Osteocyte (in vitro differentiated cells): ENCODE data around the gene ASTN2. TPM values are rescaled to one million over a fixed set of nuclear protein-coding genes. Genes with fewer than 3 reads are reported as not detected.

Source experiments
- DNase-seq: peaks from one replicate; pipeline ENCODE4 v3.0.0; 2021; ENCODE audit warnings: mixed read lengths; ENCODE audit not compliant: unreplicated experiment; ENCODE audit errors: extremely low spot score
- H3K27ac Mint-ChIP-seq: one replicate; pipeline ENCODE4 v1.8.0; 2021; ENCODE audit warnings: mild to moderate bottlenecking, mixed read lengths; ENCODE audit not compliant: unreplicated experiment
- H3K27me3 Mint-ChIP-seq: one replicate; pipeline ENCODE4 v1.8.0; 2021; ENCODE audit warnings: mixed read lengths; ENCODE audit not compliant: unreplicated experiment
- H3K36me3 Mint-ChIP-seq: one replicate; pipeline ENCODE4 v1.8.0; 2021; ENCODE audit warnings: mixed read lengths; ENCODE audit not compliant: unreplicated experiment
- H3K4me1 Mint-ChIP-seq: one replicate; pipeline ENCODE4 v1.8.0; 2021; ENCODE audit warnings: mixed read lengths; ENCODE audit not compliant: unreplicated experiment
- H3K4me3 Mint-ChIP-seq: one replicate; pipeline ENCODE4 v1.8.0; 2021; ENCODE audit warnings: mild to moderate bottlenecking, moderate library complexity, mixed read lengths; ENCODE audit not compliant: unreplicated experiment
- H3K9me3 Mint-ChIP-seq: one replicate; pipeline ENCODE4 v1.8.0; 2021; ENCODE audit warnings: mixed read lengths; ENCODE audit not compliant: unreplicated experiment
- CTCF ChIP-seq: fragments of 200-600 bp; sonication (generic); IDR thresholded peaks from 2 replicates; pipeline ENCODE4 v1.5.0; 2021; ENCODE audit warnings: antibody characterized with exemption, mild to moderate bottlenecking, moderate library complexity
- total RNA-seq: library from RNA; stranded (reverse); gene quantifications from 2 replicates; pipeline ENCODE4 v1.2.1, GENCODE V29; 2021

The ASTN2 gene
- total RNA-seq, 1 donor from 2014 or later = 2.3 TPM

- Mint-ChIP-seq H3K27me3 (no peaks in the 10 kb centered on the region), H3K4me3 (no peak overlapping the region), H3K36me3 (no peaks in the 10 kb centered on the region), H3K4me1 (peaks cover 4% of the 10 kb centered on the region), H3K9me3 (no peaks in the 10 kb centered on the region), H3K27ac (no peak overlapping the region)
- no peak for TF ChIP-seq CTCF
- no peak for DNase-seq
These were observed 326.7 kb downstream of the ASTN2 start for GRCh38 chr9:117088140-117088539.

- H3K27me3 Mint-ChIP-seq = no peaks in the 10 kb centered on the region
- H3K36me3 Mint-ChIP-seq = no peaks in the 10 kb centered on the region
- H3K4me1 Mint-ChIP-seq = no peaks in the 10 kb centered on the region
- no peaks in the 10 kb centered on the region for H3K9me3 Mint-ChIP-seq
- H3K27ac Mint-ChIP-seq = no peak overlapping the region
- TF ChIP-seq CTCF = no peak
- no peak overlapping the region for H3K4me3 Mint-ChIP-seq
- no peak for DNase-seq
These were observed 330.6 kb downstream of the ASTN2 start for GRCh38 chr9:117084221-117084620.

- Mint-ChIP-seq H3K36me3 (no peaks in the 10 kb centered on the region), H3K27me3 (no peaks in the 10 kb centered on the region), H3K27ac (no peak overlapping the region), H3K9me3 (no peaks in the 10 kb centered on the region), H3K4me1 (no peaks in the 10 kb centered on the region), H3K4me3 (no peak overlapping the region)
- DNase-seq = no peak
- no peak for TF ChIP-seq CTCF
These were observed 331.3 kb downstream of the ASTN2 start for GRCh38 chr9:117083559-117083958.

GRCh38 chr9:117081641-117082317 lies 333.1 kb downstream of the ASTN2 start:
- Mint-ChIP-seq H3K36me3 (no peaks in the 10 kb centered on the region), H3K27me3 (no peaks in the 10 kb centered on the region), H3K27ac (no peak overlapping the region), H3K9me3 (no peaks in the 10 kb centered on the region), H3K4me1 (no peaks in the 10 kb centered on the region), H3K4me3 (no peak overlapping the region)
- DNase-seq = no peak
- no peak for TF ChIP-seq CTCF

- Mint-ChIP-seq H3K27ac (no peak overlapping the region), H3K4me1 (no peaks in the 10 kb centered on the region), H3K36me3 (no peaks in the 10 kb centered on the region)
These were observed 334.0 kb downstream of the ASTN2 start for GRCh38 chr9:117080765-117081390.

More at GRCh38 chr9:117080765-117081390, 334.0 kb downstream of the ASTN2 start:
- DNase-seq = no peak
- Mint-ChIP-seq H3K4me3 (no peak overlapping the region), H3K9me3 (no peaks in the 10 kb centered on the region), H3K27me3 (no peaks in the 10 kb centered on the region)
- TF ChIP-seq CTCF = no peak
